ENCODE data around the gene CXXC5.

GRCh38 chr5:139667001-139667729, 19.0 kb downstream of the CXXC5 start:
- TF ChIP-seq POLR2A (IDR thresholded peaks at IDR 0.05; ENCODE audit: low read depth, low read length): 0 out of 2 replicates have a peak, but pooled peaks have one; percentile 12
- TF ChIP-seq CTCF (conservative IDR thresholded peaks at IDR 0.05; ENCODE audit: low read depth, low read length): no peak
- TF ChIP-seq ELK1 (IDR thresholded peaks at IDR 0.05; ENCODE audit: borderline replicate concordance, low read depth, low read length): no peak
- no peak for TF ChIP-seq NFE2L2 (IDR thresholded peaks at IDR 0.05; ENCODE audit: low read depth, low read length)
- TF ChIP-seq RAD21 (IDR thresholded peaks at IDR 0.05; ENCODE audit: low read length): no peak
- TF ChIP-seq MAFK (IDR thresholded peaks at IDR 0.05; ENCODE audit: low read depth, low read length): no peak
- no peak for TF ChIP-seq MXI1 (IDR thresholded peaks at IDR 0.05; ENCODE audit: borderline replicate concordance, low read depth, low read length)

Data from IMR-90 (cell line).